IMR-90 (cell line): Measurements from ENCODE around the gene MESP2. TPM values are rescaled to one million over a fixed set of nuclear protein-coding genes. Genes with fewer than 3 reads are reported as not detected.

Experiments used
- ATAC-seq: fragments of 200-7000 bp; cut with Tn5 transposase; 2 replicates; pipeline ENCODE4 v1.9.1; 2020; ENCODE audit warnings: low read depth, mild to moderate bottlenecking, moderate library complexity
- BruUV-seq: library from RNA; stranded (reverse); fragments of 400-500 nt; replicated peaks from 2 replicates; lab custom pipeline; 2021; lab: Mats Ljungman, UMichigan
- CTCF ChIA-PET: fragments of 300-600 bp; formaldehyde crosslinking; extraction: SDS; loops from one replicate; lab custom pipeline; 2021; ENCODE audit warnings: antibody characterized with exemption; lab: Yijun Ruan, JAX
- POLR2A ChIA-PET: fragments of 300-600 bp; sonication (Branson Sonifier 250); formaldehyde crosslinking; loops from one replicate; lab custom pipeline; 2022; ENCODE audit warnings: antibody characterized with exemption; ENCODE audit not compliant: unreplicated experiment; lab: Charles Lee
- DNase-seq: peaks from one replicate; pipeline ENCODE4 v3.0.0; 2013
- H2AFZ ChIP-seq: replicated peaks from 2 replicates; pipeline ENCODE3; 2013; ENCODE audit warnings: low read length, mild to moderate bottlenecking; ENCODE audit not compliant: poor library complexity
- H2AK5ac ChIP-seq: 2 replicates; pipeline ENCODE4 v1.6.1; 2013; ENCODE audit warnings: low read depth, low read length, inconsistent platforms
- H2AK9ac ChIP-seq: replicated peaks from 2 replicates; pipeline ENCODE3; 2013; ENCODE audit warnings: mild to moderate bottlenecking, low read depth, low read length, moderate library complexity; ENCODE audit not compliant: poor library complexity
- H2BK120ac ChIP-seq: 2 replicates; pipeline ENCODE4 v1.6.1; 2013; ENCODE audit warnings: low read depth, low read length, inconsistent platforms
- H2BK15ac ChIP-seq: 3 replicates; pipeline ENCODE4 v1.6.1; 2013; ENCODE audit warnings: low read depth, low read length, inconsistent platforms
- H2BK20ac ChIP-seq: 2 replicates; pipeline ENCODE4 v1.6.1; 2013; ENCODE audit warnings: low read depth, mild to moderate bottlenecking, inconsistent platforms, low read length, moderate library complexity
- H2BK5ac ChIP-seq: 2 replicates; pipeline ENCODE4 v1.6.1; 2013; ENCODE audit warnings: mild to moderate bottlenecking, low read depth, low read length, inconsistent platforms; ENCODE audit not compliant: poor library complexity, severe bottlenecking
- H3K14ac ChIP-seq: replicated peaks from 2 replicates; pipeline ENCODE4 v1.6.1; 2013; ENCODE audit warnings: low read depth, low read length, inconsistent platforms
- H3K18ac ChIP-seq: 2 replicates; pipeline ENCODE4 v1.6.1; 2013; ENCODE audit warnings: low read depth, low read length, control low read depth
- H3K23ac ChIP-seq: 2 replicates; pipeline ENCODE4 v1.6.1; 2013; ENCODE audit warnings: low read depth, low read length, inconsistent platforms
- H3K27ac ChIP-seq: 2 replicates; pipeline ENCODE4 v1.5.1; 2013; ENCODE audit warnings: mild to moderate bottlenecking, control low read depth, low read length; ENCODE audit not compliant: insufficient read depth
- H3K27me3 ChIP-seq: 2 replicates; pipeline ENCODE4 v1.6.1; 2013; ENCODE audit warnings: low read length; ENCODE audit not compliant: control insufficient read depth, insufficient read depth
- H3K36me3 ChIP-seq: 2 replicates; pipeline ENCODE4 v1.6.1; 2013; ENCODE audit warnings: low read length, mixed read lengths; ENCODE audit not compliant: control insufficient read depth, insufficient read depth
- H3K4ac ChIP-seq: 2 replicates; pipeline ENCODE4 v1.6.1; 2013; ENCODE audit warnings: low read depth, low read length, inconsistent platforms
- H3K4me1 ChIP-seq: 2 replicates; pipeline ENCODE4 v1.6.1; 2013; ENCODE audit warnings: low read length, mixed read lengths; ENCODE audit not compliant: control insufficient read depth, insufficient read depth
- H3K4me2 ChIP-seq: 2 replicates; pipeline ENCODE4 v1.6.1; 2013; ENCODE audit warnings: low read depth, mild to moderate bottlenecking, control low read depth, low read length, moderate library complexity
- H3K4me3 ChIP-seq: 2 replicates; pipeline ENCODE4 v1.5.1; 2013; ENCODE audit warnings: low read depth, mild to moderate bottlenecking, control low read depth, low read length, moderate library complexity; ENCODE audit not compliant: insufficient read depth
- H3K56ac ChIP-seq: 2 replicates; pipeline ENCODE4 v1.6.1; 2013; ENCODE audit warnings: low read length, inconsistent platforms; ENCODE audit not compliant: insufficient read depth; ENCODE audit errors: extremely low read depth
- H3K79me1 ChIP-seq, 2 experiments: 2 replicates each; pipeline ENCODE4 v1.6.1; 2013; ENCODE audit warnings: low read length in 2 of 2, inconsistent platforms in 1 of 2, low read depth in 1 of 2
- H3K9ac ChIP-seq: 2 replicates; pipeline ENCODE4 v1.6.1; 2013; ENCODE audit warnings: low read depth, low read length, control low read depth
- H3K9me1 ChIP-seq: 2 replicates; pipeline ENCODE4 v1.6.1; 2013; ENCODE audit warnings: low read length, inconsistent platforms; ENCODE audit not compliant: insufficient read depth
- H3K9me3 ChIP-seq: 2 replicates; pipeline ENCODE4 v1.6.1; 2013; ENCODE audit warnings: low read length; ENCODE audit not compliant: control insufficient read depth, insufficient read depth
- H4K20me1 ChIP-seq: 2 replicates; pipeline ENCODE4 v1.6.1; 2013; ENCODE audit warnings: low read length, inconsistent platforms; ENCODE audit not compliant: insufficient read depth
- H4K5ac ChIP-seq: 2 replicates; pipeline ENCODE4 v1.6.1; 2013; ENCODE audit warnings: mild to moderate bottlenecking, low read depth, low read length, control low read depth
- H4K8ac ChIP-seq, 2 experiments: 2 replicates each; pipeline ENCODE4 v1.6.1; 2013; ENCODE audit warnings: low read depth in 2 of 2, low read length in 2 of 2, control low read depth in 1 of 2, inconsistent platforms in 1 of 2
- H4K91ac ChIP-seq: 2 replicates; pipeline ENCODE4 v1.6.1; 2013; ENCODE audit warnings: low read depth, low read length, inconsistent platforms; ENCODE audit not compliant: insufficient read depth
- CEBPB ChIP-seq: IDR thresholded peaks from 2 replicates; pipeline ENCODE4 v1.6.1; 2012; ENCODE audit warnings: low read depth, low read length, improper control_type of control experiment
- FOS ChIP-seq: fragments of 150-350 bp; IDR thresholded peaks from 2 replicates; pipeline ENCODE4 v1.6.1; 2016; ENCODE audit warnings: low read depth, low read length
- USF2 ChIP-seq: fragments of 150-350 bp; IDR thresholded peaks from 2 replicates; pipeline ENCODE4 v1.6.1; 2017; ENCODE audit warnings: mild to moderate bottlenecking, antibody characterized with exemption, low read length, low read depth
- WGBS, 2 experiments: methylation state at CpG; one replicate each; pipeline versions ENCODE4 v1.1.5 to v1.1.7; 2013; ENCODE audit warnings: missing lambda C conversion rate in 2 of 2; ENCODE audit not compliant: insufficient read length in 1 of 2; ENCODE audit errors: extremely low coverage in 2 of 2; 5-methylcytosine and 5-hydroxymethylcytosine counted together
- dilution Hi-C: fragments of 300-500 bp; cut with HindIII; formaldehyde crosslinking; loops from one replicate; pipeline ENCODE4 v1.14.3; 2018; ENCODE audit warnings: low sequenced_read_pairs; ENCODE audit not compliant: unreplicated experiment
- in situ Hi-C: fragments of 300-500 bp; cut with MboI; formaldehyde crosslinking; loops from 3 replicates; pipeline ENCODE4 v1.14.3; 2019; ENCODE audit warnings: low sequenced_read_pairs, inconsistent platforms, mixed read lengths
- intact Hi-C: fragments of 100-400 bp; cut with micrococcal nuclease; formaldehyde crosslinking; loops from 2 replicates; pipeline ENCODE4 v1.10.0; 2022
- polyA plus RNA-seq, 3 experiments: library from polyadenylated mRNA; depleted of rRNA; stranded (reverse); fragments of >200 nt; gene quantifications; 2 replicates each; pipeline ENCODE4 v1.2.3, GENCODE V29; 2012; ENCODE audit warnings: low replicate concordance in 1 of 3
- total RNA-seq: library from RNA; depleted of rRNA; stranded (reverse); fragments of >200 nt; gene quantifications from 2 replicates; pipeline ENCODE4 v1.2.3, GENCODE V29; 2012

The MESP2 gene
- total and polyA plus RNA-seq, 2 of the 4 experiments (the other 2 are of a cell fraction), result 0.18 to 0.32 TPM

- dilution Hi-C loops, result no loop called here
- no peak for TF ChIP-seq USF2
- peak; percentile 61 for TF ChIP-seq CEBPB
- TF ChIP-seq FOS, result 0 out of 2 replicates have a peak, but pooled peaks have one; percentile 47
- Histone ChIP-seq H3K4me1 (peaks cover 14% of the 10 kb centered on the region), H2AFZ (no peak overlapping the region), H4K20me1 (no peaks in the 10 kb centered on the region), H3K56ac (no peak overlapping the region), H4K91ac (no peak overlapping the region), H3K14ac (no peak overlapping the region), H2AK9ac (no peak overlapping the region), H3K4me2 (peak overlapping the region; percentile 9; the same call in 1 of the 2 replicates), H3K4ac (peak overlapping the region; percentile 28), H3K27me3 (no peaks in the 10 kb centered on the region), H3K9me1 (peaks cover 15% of the 10 kb centered on the region; the same call in 1 of the 2 replicates), H2BK15ac (peak overlapping the region; percentile 24; the same call in 1 of the 3 replicates), H3K4me3 (no peak overlapping the region), H3K23ac (no peak overlapping the region; the same call in 1 of the 2 replicates), H3K9me3 (no peaks in the 10 kb centered on the region; the same call in 1 of the 2 replicates), H3K27ac (no peak overlapping the region), H3K9ac (no peak overlapping the region), H3K79me1 (no peaks in the 10 kb centered on the region), H3K36me3 (no peaks in the 10 kb centered on the region), H3K18ac (peak overlapping the region; percentile 20; the same call in 1 of the 2 replicates), H4K5ac (peak overlapping the region; percentile 8; the same call in 1 of the 2 replicates), H2BK120ac (peak overlapping the region; percentile 60; the same call in 1 of the 2 replicates), H2BK20ac (no peak overlapping the region), H2BK5ac (peak overlapping the region; percentile 40), H4K8ac (peak overlapping the region in 1 of 2 experiments; percentile 1; a peak in 1 of 4 replicates), H2AK5ac (no peak overlapping the region)
- in situ Hi-C loops, result no loop called here
- no TSS peak for BruUV-seq
- intact Hi-C loops, result no loop called here
- ChIA-PET CTCF (no interaction called here), POLR2A (no interaction called here)
- peak; percentile 86 for DNase-seq
- no CpG with 5 or more reads among the region's 12 CpGs for WGBS, 2 experiments
- ATAC-seq, result peak; percentile 71
Observed at GRCh38 chr15:89820666-89821611, 44.8 kb downstream of the MESP2 start.
